Stimulated activated naive B cell treated with anti-CD40 and anti-IgM and Interleukin-4, amounts not matched to agents 10 μg/mL and 1 μg/mL and 100 μg/mL, for 72 hours (primary cell): ENCODE results near the gene CD28.
"Not testable (repeated sequence)": the region's sequence is repeated elsewhere in the genome, so short reads cannot be mapped to it uniquely, and the experiment has no call there.

ENCODE experiments used
- ATAC-seq, 2 donors: fragments of 150-1000 bp; cut with Tn5 transposase; replicated peaks; 2 replicates each; pipeline ENCODE4 v1.10.0; 2021; ENCODE audit warnings: moderate library complexity in 1 of 2
- DNase-seq: peaks from one replicate; pipeline ENCODE4 v3.0.0; 2021
- H3K27ac Mint-ChIP-seq: one replicate; pipeline ENCODE4 v1.8.0; 2022; ENCODE audit warnings: mild to moderate bottlenecking, mixed read lengths
- H3K27me3 Mint-ChIP-seq, 2 donors: one replicate each; pipeline ENCODE4 v1.8.0; 2022; ENCODE audit warnings: mixed read lengths in 2 of 2
- H3K36me3 Mint-ChIP-seq, 2 donors: one replicate each; pipeline ENCODE4 v1.8.0; 2022; ENCODE audit warnings: mixed read lengths in 2 of 2, mild to moderate bottlenecking in 1 of 2
- H3K4me1 Mint-ChIP-seq, 2 donors: one replicate each; pipeline ENCODE4 v1.8.0; 2022; ENCODE audit warnings: mixed read lengths in 2 of 2, mild to moderate bottlenecking in 1 of 2
- H3K4me3 Mint-ChIP-seq, 2 donors: one replicate each; pipeline ENCODE4 v1.8.0; 2022; ENCODE audit warnings: mild to moderate bottlenecking in 2 of 2, mixed read lengths in 2 of 2, moderate library complexity in 1 of 2
- H3K9me3 Mint-ChIP-seq, 2 donors: one replicate each; pipeline ENCODE4 v1.8.0; 2022; ENCODE audit warnings: mixed read lengths in 2 of 2, mild to moderate bottlenecking in 1 of 2

CD28 gene

GRCh38 chr2:203758841-203759689 lies 52.6 kb downstream of the CD28 start:
- H3K36me3 Mint-ChIP-seq, result peaks cover 0 to 2% of the 10 kb centered on the region in 2 donors
- no peak for ATAC-seq

DNA sequence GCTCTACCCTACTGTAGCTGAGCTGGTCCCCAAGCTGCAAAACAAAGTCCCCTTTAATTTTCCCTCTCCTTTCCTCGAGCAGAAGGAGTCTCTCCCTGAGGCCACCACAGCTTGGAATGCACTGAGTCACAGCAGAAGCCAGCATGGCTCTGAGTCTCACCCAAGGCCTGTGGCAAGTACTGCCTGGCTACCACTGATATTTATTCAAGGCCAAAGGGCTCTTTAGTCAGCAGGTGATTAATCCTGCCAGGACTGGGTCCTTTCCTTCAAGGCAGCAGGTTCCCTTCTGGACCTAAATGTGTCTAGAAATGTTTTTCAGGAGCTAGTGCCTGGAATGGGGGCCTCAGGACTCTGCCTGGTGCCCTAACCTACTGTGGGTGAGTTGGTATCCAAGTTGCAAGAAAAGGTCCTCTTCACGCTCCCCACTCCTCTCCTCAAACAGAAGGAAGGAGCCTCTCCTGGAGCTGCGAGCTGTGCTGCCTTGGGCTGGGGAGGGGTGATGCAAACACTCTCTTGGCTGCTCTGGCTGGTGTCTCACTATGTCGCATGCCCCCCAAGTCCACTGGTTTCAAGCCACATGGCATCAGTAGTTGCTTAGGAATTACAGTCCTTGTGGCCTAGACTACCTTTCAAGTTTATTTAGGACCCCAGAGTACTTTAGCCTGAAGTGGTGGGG lies 53.4 kb downstream of the CD28 start:
- no peak overlapping the region for H3K27ac Mint-ChIP-seq
- DNase-seq, result no peak
- H3K4me1 Mint-ChIP-seq, result no peaks in the 10 kb centered on the region
- no peak overlapping the region for H3K4me3 Mint-ChIP-seq
- H3K36me3 Mint-ChIP-seq, result peaks cover 0 to 2% of the 10 kb centered on the region in 2 donors
- H3K27me3 Mint-ChIP-seq, result peaks cover 30 to 60% of the 10 kb centered on the region in 2 donors
- H3K9me3 Mint-ChIP-seq, result peaks cover 13 to 17% of the 10 kb centered on the region in 2 donors
- no peak for ATAC-seq

More at GRCh38 chr2:203758841-203759689, 52.6 kb downstream of the CD28 start:
- no peak for DNase-seq
- no peak overlapping the region for H3K27ac Mint-ChIP-seq
- H3K4me3 Mint-ChIP-seq, result no peak overlapping the region
- peaks cover 30 to 60% of the 10 kb centered on the region in 2 donors for H3K27me3 Mint-ChIP-seq
- peaks cover 13 to 19% of the 10 kb centered on the region in 2 donors for H3K9me3 Mint-ChIP-seq
- H3K4me1 Mint-ChIP-seq, result no peaks in the 10 kb centered on the region

GRCh38 chr2:203761121-203761520 lies 54.7 kb downstream of the CD28 start:
- DNase-seq (no peak), ATAC-seq (no peak)
- Mint-ChIP-seq H3K27me3 (peaks cover 28 to 60% of the 10 kb centered on the region in 2 donors), H3K27ac (no peak overlapping the region), H3K36me3 (peaks cover 0 to 2% of the 10 kb centered on the region in 2 donors), H3K4me3 (no peak overlapping the region), H3K4me1 (no peaks in the 10 kb centered on the region), H3K9me3 (peaks cover 9 to 11% of the 10 kb centered on the region in 2 donors)

DNA sequence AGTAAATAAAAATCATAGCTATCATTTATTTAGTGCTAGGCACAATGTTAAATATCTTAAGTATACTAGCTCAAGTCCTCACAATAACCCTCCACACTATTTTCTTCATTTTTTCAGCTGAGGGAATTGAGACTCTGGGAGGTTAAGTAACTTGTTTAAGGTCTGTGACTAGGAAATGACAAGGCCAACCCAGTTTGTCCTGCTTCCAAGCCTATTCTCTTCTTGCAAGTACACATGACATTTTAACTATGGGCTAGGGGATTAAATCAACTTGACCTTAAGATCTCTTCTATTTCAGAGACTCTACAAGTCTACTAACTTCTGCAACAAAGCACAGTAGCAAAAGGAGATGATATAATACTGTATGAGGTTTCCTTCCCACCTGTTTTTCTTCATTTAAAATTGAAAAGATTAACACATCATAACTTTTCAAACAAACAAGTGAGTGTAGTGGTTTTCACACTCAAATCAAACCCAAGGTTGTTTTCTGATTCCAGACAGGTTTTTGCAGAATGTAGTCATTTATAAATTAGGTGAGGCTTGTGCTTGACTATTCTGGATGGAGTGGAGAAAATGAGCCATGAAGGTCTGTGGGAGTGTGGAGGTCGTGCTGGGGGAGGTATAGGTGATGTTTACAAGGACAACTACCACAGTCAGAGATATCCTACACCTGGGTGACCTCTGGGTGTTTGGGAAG lies 57.0 kb downstream of the CD28 start:
- no peak overlapping the region for H3K27ac Mint-ChIP-seq
- no peak for DNase-seq
- no peak overlapping the region for H3K4me3 Mint-ChIP-seq
- H3K27me3 Mint-ChIP-seq, result peaks cover 32 to 44% of the 10 kb centered on the region in 2 donors
- peaks cover 0 to 2% of the 10 kb centered on the region in 2 donors for H3K9me3 Mint-ChIP-seq
- no peaks in the 10 kb centered on the region for H3K36me3 Mint-ChIP-seq
- H3K4me1 Mint-ChIP-seq, result no peaks in the 10 kb centered on the region
- no peak for ATAC-seq

GRCh38 chr2:203763938-203764664 lies 57.7 kb downstream of the CD28 start:
- no peaks in the 10 kb centered on the region for H3K9me3 Mint-ChIP-seq
- H3K27ac Mint-ChIP-seq, result no peak overlapping the region
- H3K4me3 Mint-ChIP-seq, result no peak overlapping the region
- no peaks in the 10 kb centered on the region for H3K36me3 Mint-ChIP-seq
- H3K27me3 Mint-ChIP-seq, result peaks cover 29 to 39% of the 10 kb centered on the region in 2 donors
- DNase-seq, result no peak
- no peak for ATAC-seq
- H3K4me1 Mint-ChIP-seq, result no peaks in the 10 kb centered on the region

DNA sequence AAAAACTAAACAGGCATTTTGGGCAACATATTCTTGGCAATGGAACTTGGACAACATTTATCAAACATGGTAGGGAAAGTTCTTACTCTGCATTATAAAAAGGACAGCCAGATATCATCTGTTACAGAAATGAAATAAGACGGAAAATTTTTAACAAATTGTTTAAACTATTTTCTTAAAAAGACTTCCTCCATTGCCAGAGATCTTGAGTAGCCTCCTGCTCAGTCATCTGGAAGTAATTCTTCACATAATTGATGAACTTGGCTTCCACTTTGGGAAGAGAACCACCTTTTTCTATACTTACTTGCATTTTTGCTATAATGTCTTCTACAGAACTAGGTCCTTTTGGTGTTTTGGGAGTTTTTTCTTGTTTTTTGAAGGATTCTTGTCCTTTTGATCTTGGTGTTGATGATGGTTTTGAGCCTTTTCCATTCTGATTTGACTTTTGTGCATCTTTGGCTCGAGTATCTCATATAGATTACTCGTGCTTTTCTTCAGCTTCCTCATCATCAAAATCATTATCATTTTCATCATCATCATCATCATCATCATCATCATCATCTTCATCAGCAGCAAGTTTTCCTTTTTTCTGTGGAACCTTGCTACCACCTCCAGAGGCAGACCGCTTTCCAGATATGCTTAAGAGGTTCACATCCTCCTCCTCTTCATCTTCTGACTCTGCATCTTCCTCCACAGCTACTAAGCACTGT lies 66.2 kb downstream of the CD28 start:
- Mint-ChIP-seq H3K36me3 (no peaks in the 10 kb centered on the region), H3K9me3 (no peaks in the 10 kb centered on the region), H3K4me1 (no peaks in the 10 kb centered on the region), H3K4me3 (no peak overlapping the region), H3K27me3 (peaks cover 36 to 40% of the 10 kb centered on the region in 2 donors), H3K27ac (no peak overlapping the region)
- DNase-seq (no peak), ATAC-seq (no peak)

DNA sequence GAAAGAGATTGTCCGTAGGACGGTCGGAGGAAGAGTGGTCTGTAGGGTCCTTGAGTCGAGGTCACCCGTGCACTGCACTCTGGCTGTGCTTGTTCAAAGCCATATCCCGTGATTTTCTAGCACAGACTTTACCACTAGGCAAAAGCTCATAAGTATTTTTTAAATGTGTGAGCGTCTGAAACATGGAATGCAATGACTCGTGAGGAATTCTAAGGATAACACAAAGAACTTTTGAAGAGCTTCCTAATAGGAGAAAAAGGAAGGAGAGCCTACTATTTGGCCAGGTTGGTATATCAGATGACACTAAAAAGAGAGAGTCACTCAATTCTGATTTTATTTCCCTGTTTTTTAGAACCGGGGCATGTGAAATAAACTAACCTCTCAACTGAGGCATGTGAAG lies 68.3 kb downstream of the CD28 start:
- Mint-ChIP-seq H3K27ac (no peak overlapping the region), H3K4me3 (no peak overlapping the region), H3K4me1 (no peaks in the 10 kb centered on the region), H3K36me3 (no peaks in the 10 kb centered on the region), H3K27me3 (peaks cover 37 to 41% of the 10 kb centered on the region in 2 donors), H3K9me3 (no peaks in the 10 kb centered on the region)
- no peak for DNase-seq
- ATAC-seq, result no peak

DNA sequence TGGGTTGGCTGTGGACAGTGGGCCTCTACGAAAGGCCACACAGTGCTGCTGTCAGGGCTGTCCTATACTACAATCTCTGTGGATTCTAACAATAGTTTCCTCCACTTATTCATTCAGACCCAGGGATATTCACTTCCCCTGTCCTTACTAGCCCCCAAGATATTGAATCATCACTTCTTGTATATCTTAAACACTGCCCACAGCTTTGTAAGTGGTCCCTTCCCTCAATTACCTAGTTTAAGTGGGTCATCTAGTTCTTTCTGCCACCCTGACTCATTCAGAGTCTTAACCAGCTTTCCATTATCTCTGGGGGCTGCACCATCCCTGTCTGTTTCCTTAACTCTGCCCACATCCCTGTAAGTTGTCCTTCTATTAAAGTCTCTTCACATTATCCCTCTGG lies 69.2 kb downstream of the CD28 start:
- ATAC-seq (no peak), DNase-seq (no peak)
- Mint-ChIP-seq H3K36me3 (no peaks in the 10 kb centered on the region), H3K9me3 (no peaks in the 10 kb centered on the region), H3K4me1 (no peaks in the 10 kb centered on the region), H3K4me3 (no peak overlapping the region), H3K27ac (no peak overlapping the region), H3K27me3 (peaks cover 40 to 42% of the 10 kb centered on the region in 2 donors)

GRCh38 chr2:203777030-203777429 lies 70.6 kb downstream of the CD28 start:
- peaks cover 37 to 42% of the 10 kb centered on the region in 2 donors for H3K27me3 Mint-ChIP-seq
- H3K4me3 Mint-ChIP-seq, result no peak overlapping the region
- DNase-seq (no peak), ATAC-seq (no peak)
- no peaks in the 10 kb centered on the region for H3K9me3 Mint-ChIP-seq
- H3K4me1 Mint-ChIP-seq, result no peaks in the 10 kb centered on the region
- no peak overlapping the region for H3K27ac Mint-ChIP-seq
- H3K36me3 Mint-ChIP-seq, result no peaks in the 10 kb centered on the region

DNA sequence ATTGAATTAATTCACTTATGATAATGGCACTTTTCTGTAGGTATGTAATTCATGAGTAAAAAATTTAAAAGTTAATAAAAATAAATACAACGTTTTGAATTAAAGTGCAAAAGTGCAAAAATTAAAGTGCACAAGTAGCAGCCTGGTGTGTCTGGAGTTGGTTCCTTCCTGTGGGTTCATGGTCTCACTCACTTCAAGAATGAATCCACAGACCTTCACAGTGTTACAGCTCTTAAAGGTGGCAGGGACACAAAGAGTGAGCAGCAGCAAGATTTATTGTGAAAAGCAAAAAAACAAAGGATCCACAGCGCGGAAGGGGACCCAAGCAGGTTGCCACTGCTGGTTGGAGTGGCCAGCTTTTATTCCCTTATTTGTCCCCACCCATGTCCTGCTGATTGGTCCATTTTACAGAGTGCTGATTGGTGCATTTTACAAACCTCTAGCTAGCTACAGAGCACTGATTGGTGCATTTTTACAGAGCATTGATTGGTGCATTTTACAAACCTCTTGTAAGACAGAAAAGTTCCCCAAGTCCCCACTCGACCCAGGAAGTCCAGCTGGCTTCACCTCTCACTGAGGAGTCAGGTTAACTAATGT lies 73.1 kb downstream of the CD28 start:
- DNase-seq, H3K27ac Mint-ChIP-seq, H3K9me3 Mint-ChIP-seq, H3K4me1 Mint-ChIP-seq, H3K36me3 Mint-ChIP-seq, H3K4me3 Mint-ChIP-seq, ATAC-seq: not testable (repeated sequence)
- H3K27me3 Mint-ChIP-seq, result peaks cover 43 to 50% of the 10 kb centered on the region in 2 donors

- Mint-ChIP-seq H3K36me3 (no peaks in the 10 kb centered on the region), H3K27ac (no peak overlapping the region), H3K27me3 (peaks cover 40 to 46% of the 10 kb centered on the region in 2 donors), H3K4me3 (no peak overlapping the region), H3K9me3 (peaks cover 0 to 1% of the 10 kb centered on the region in 2 donors), H3K4me1 (peaks cover 0 to 2% of the 10 kb centered on the region in 2 donors)
- DNase-seq (no peak), ATAC-seq (no peak)
Observed at GRCh38 chr2:203780231-203780630, 73.8 kb downstream of the CD28 start.

GRCh38 chr2:203781151-203781550 lies 74.7 kb downstream of the CD28 start:
- peaks cover 0 to 2% of the 10 kb centered on the region in 2 donors for H3K4me1 Mint-ChIP-seq
- DNase-seq (no peak), ATAC-seq (no peak)
- no peak overlapping the region for H3K27ac Mint-ChIP-seq
- H3K27me3 Mint-ChIP-seq, result peaks cover 31 to 37% of the 10 kb centered on the region in 2 donors
- no peak overlapping the region for H3K4me3 Mint-ChIP-seq
- peaks cover 0 to 1% of the 10 kb centered on the region in 2 donors for H3K9me3 Mint-ChIP-seq
- H3K36me3 Mint-ChIP-seq, result no peaks in the 10 kb centered on the region
